Umbilical cord (tissue), 2 donors: ENCODE data around the gene SEC31A. TPM values are rescaled to one million over a fixed set of nuclear protein-coding genes. Genes with fewer than 3 reads are reported as not detected.
A peak's percentile ranks its signal among the peaks of the same experiment; 100 is the strongest.
"Not testable (repeated sequence)": the region's sequence is repeated elsewhere in the genome, so short reads cannot be mapped to it uniquely, and the experiment has no call there.

Source experiments
- DNase-seq: peaks from one replicate; pipeline ENCODE4 v3.0.0-alpha.2; 2015; ENCODE audit warnings: low spot score
- total RNA-seq: library from RNA; depleted of rRNA; stranded (reverse); fragments of >200 nt; gene quantifications from one replicate; pipeline ENCODE4 v1.2.3, GENCODE V29; 2014; ENCODE audit warnings: low replicate concordance; ENCODE audit not compliant: insufficient read depth

Gene SEC31A
- total RNA-seq, 1 donor from 2014 or later = 351 TPM

DNA sequence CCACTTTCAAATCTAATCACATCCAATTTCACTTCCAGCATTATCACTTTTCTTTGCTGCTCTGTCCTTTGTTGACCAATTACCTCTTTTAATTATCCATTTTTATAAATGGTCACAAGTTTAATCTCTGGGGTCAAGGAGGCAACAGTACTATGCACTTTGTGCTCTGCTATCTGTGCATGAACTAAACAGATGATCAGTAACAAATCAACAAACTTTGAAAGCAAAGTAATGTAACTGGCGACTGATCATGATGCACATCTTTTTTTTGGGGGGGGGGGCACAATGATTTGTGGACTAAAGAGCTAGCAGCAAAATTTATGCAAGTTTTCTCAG, 1.5 kb upstream of the SEC31A start:
- no peak for DNase-seq

DNA sequence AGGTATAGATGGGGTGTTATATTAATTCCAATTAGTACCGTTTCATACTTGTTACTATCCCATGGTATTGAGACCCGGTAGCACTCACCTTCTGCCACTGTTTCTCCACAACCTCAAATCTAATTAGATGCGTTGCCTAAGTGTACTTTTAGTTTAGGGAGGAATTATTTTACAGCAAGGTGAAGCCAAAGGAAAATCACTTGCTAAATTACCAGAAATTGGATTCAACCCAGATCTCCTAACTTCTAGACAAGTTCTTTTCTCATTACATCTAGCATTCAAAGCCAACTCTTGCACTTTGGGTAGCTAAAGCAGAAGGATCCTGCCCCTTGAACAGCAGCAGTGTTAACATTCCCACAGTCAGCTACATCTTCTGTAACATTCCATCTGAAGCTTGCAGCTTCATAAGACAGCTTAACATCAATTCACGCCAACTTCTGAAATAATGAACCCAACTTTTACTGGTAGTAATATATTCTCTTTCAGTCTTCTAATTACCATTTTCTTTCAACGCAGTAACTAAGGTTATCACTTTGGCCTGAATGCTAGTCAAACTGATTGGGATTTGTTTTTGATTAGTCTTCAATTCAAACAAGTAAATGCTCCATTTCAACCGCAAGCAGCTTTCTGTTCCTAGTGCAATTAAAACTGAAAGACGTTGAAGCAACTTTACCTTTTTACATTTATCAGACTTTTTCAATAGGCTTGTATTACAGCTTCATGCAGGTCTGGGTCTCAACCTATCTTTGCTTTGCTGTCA, 934 bp upstream of the SEC31A start:
- peak; percentile 26 for DNase-seq

DNA sequence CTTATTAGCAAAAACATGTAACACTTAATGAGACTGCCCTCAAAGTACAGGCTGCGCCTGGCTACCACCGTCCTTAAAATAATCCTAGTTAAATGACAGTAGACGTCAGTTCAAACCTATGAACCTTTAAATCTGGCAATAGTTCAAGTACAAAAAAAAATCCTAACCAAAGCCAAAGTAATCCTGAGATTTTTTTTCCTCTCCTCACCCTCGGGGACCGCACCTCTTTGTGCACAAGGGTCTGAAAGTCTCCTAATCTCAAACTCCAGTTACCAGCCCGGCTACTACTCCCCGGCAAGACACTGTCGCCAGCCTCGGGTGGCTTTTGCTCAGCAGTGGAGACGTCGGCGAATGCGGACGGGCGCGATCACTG, 439 bp downstream of the SEC31A start:
- no peak for DNase-seq

DNA sequence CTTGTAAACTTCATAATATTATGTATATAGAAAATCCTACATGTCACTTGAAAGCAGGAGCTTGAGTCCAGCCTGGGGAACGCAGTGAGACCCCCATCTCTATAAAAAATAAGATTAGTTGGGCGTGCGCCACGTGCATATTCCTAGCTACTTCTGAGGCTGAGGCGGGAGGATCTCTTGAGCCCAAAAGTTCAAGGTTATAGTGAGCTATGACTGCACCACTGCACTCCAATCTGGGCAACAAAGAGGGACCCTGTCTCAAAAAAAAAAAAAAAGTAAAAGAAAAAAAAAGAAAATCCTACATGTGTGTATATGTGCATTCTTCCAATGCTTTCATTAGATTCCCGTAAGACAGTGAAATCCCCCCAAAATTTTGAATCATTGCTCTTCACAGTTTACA, 1.7 kb downstream of the SEC31A start:
- no peak for DNase-seq

DNA sequence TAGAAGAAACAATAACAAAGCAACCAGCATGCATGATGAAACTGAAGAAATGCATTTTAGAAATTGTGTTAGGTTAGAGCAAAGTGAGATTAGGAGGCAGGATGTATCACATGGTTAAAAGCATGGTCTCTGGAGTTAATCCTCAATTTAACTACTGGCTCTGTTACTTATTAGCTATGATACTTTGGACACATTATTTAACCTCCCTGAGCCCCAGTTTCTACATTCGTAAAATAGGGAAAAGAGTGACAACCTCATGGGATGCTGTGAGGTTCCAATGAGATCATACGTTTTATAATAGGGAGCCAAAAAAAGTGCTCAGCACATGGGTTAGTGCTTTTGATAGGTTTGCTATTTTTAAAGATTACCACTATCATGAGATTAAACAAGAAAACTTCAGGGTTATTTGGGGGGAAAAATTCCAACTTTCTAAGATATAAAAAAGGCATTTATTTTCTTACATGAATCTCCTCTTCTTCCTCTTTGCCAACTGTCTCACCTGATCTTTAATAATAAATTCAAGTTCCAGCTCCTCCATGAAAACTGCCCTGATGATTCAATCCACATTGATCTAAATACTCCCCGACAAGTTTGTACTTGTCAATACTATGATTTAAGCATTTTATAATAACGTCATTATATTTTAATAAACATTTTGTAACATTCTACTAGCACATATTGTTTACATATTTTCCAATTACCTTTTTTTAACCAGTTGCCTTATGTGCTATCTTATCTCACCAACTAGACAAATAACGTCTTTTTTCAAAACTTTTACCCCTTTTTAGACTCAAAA, 4.6 kb downstream of the SEC31A start:
- no peak for DNase-seq

DNA sequence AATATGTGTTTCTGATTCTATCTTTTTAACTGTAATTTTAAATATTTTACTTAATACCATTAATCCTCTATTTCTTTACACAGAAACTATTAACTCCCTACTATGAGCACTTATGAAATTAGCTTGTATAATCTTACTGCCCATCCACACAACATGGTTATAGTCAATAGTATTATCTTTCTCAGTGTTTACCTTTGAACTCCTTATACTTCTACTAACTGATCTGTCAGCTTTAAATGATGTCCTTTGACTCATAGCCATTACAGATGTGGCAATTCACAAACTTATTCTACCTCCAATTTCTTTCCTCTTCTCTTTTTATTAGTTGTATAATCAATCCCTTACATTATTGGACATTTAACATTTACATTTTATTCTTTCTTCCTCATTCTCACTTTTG, 5.5 kb downstream of the SEC31A start:
- no peak for DNase-seq

DNA sequence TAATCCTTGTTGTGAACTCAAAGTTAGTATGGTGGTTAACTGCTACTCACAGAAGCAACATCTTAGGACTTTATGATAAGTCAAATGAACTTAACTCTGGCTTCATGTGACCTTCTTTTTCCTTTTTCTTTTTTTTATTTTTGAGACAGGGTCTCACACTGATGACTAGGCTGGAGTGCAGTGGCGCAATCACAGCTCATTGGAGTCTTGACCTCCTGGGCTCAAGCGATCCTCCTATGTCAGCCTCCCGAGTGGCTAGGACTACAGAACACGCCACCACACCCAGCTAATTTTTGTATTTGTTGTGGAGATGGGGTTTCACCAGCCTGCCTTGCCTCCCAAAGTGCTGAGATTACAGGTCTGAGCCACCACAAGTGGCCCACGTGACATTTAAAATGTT, 22.4 kb downstream of the SEC31A start:
- no peak for DNase-seq

DNA sequence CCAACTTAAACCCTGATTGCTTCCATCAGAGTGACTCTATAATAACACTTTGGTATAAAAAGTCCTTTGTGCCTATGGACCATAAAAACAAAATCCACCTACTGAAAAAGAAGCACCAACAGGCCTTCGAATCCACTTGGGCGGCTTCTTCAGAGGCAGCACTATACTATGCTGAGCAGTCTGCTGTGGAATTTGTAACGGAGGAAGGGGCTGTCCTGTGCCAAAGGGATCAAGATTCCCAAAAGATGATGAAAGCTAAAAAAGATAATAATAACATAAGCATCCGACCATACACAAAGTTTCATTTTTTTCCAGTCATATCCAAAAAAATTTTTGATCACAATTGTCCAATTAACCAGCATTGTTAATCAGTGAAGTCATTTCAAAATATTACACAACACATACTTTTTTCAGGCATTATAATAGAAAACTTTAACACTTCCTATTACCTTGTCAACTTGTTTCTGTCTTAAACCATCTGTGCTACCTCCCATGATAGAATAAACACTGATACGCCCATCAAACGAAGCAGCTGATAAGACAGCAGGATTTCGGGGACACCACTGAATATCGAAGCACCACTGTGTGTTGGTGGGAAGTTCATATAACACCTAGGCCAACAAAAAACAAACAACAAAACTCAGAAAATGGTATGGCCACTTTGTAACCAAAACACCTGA, 24.1 kb downstream of the SEC31A start:
- DNase-seq = peak; percentile 18

DNA sequence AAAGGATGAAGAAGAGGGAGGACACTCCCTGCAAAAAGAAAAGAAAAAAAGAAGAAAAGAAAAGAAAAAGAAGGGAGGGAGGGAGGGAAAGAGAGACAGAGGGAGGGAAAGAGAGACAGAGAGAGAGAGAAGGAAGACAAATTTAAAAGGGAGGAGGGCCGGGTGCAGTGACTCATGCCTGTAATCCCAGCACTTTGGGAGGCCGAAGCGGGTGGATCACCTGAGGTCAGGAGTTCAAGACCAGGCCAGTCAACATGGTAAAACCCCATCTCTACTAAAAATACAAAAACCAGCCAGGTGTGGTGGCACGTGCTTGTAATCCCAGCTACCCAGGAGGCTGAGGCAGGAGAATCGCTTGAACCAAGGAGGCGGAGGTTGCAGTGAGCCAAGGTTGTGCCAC, 24.9 kb downstream of the SEC31A start:
- not testable (repeated sequence) for DNase-seq

DNA sequence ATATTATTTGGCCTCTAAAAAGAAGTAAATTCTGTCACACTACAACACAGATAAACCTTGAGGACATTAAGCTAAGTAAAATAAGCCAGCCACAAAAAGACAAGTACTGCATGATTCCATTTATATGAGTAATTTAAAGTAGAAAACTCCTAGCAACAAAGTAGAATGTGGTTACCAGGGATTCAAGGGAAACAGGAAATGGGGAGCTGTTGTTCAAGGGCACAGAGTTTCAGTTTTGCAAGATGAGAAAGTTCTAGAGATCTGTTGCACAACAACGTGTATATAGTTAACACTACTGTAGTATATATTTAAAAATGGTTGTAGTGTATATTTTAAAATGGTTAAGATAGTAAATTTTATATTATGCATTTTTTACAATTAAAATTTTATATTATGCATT, 25.4 kb downstream of the SEC31A start:
- peak; percentile 75 for DNase-seq

DNA sequence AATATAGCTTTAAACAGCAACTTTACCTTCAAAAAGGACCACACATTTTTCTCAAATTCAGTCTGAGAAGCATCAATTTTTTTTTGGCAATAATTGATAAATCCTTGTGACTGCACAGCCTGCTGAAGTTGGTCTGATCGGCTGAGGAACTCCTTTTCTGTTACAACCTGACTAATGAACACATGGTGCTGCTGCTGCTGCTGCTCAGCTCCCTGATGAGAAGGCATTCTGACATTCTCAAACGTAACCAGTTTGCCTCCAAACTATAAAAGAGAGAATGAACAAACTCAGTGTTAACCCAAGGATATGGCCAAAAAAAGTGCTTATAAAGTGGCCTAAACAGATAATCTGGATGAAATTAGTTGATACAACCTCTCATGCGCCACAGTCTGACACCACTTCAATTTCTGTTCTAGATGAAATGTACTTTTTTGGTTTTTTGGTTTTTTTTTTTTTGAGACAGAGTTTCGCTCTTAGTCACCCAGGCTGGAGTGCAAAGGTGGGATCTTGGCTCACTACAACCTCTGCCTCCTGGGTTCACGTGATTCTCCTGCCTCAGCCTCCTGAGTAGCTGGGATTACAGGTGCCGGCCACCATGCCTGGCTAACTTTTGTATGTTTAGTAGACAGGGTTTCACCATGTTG, 26.5 kb downstream of the SEC31A start:
- DNase-seq = no peak

DNA sequence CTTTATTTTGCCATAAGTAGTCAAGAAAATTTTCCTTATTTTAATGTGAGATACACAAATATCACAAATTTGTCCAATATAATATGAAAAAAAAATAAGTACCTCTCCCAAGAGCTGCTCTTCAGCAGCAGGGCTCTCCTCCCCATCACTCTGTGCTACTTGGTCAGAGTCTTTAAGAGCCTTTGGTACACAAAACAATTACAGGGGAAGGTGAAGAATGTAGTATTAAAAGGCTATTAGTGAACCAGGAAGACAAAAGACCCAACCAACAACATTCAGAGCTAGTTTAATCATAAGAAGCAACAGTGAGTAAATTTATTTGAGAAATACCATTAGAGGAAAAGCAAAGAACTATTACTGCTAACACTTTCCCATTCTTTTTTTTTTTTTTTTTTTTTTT, 29.4 kb downstream of the SEC31A start:
- DNase-seq = no peak

DNA sequence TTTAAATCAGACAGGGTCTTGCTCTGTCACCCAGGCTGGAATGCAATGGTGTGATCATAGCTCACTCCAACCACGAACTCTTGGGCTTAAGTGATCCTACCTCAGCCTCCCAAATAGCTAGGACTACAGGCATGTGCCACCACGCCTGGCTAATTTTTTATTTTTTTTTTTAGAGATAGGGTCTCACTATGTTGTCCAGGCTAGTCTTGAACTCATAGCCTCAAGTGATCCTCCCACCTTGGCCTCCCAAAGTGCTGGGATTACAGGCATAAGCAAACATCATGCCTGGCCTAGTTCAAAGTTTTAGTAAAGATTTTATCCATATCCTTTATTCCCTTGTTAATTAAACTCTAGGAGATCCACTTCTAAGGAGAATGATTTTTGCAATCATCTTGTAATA, 30.5 kb downstream of the SEC31A start:
- not testable (repeated sequence) for DNase-seq

DNA sequence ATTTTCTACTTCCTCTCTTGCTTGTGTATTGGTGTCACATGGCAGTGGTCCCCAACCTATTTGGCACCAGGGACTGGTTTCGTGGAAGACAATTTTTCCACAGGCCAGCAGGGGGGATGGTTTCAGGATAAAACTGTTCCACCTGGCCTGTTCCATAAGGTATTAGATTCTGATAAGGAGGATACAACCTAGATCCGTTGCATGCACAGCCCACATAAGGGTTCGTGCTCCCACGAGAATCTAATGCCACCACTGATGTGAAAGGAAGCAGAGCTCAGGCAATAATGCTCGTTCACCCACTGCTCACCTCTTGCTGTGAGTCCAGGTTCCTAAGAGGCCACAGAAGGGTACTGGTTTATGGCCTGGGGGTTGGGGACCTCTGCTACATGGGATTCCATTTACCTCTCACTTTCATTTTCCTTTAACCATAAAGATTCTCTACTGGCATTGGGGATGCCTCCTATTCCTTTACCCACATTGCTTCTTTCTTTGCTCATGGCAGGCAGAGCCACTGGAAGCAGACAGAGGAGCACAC, 38.1 kb downstream of the SEC31A start:
- DNase-seq = no peak

DNA sequence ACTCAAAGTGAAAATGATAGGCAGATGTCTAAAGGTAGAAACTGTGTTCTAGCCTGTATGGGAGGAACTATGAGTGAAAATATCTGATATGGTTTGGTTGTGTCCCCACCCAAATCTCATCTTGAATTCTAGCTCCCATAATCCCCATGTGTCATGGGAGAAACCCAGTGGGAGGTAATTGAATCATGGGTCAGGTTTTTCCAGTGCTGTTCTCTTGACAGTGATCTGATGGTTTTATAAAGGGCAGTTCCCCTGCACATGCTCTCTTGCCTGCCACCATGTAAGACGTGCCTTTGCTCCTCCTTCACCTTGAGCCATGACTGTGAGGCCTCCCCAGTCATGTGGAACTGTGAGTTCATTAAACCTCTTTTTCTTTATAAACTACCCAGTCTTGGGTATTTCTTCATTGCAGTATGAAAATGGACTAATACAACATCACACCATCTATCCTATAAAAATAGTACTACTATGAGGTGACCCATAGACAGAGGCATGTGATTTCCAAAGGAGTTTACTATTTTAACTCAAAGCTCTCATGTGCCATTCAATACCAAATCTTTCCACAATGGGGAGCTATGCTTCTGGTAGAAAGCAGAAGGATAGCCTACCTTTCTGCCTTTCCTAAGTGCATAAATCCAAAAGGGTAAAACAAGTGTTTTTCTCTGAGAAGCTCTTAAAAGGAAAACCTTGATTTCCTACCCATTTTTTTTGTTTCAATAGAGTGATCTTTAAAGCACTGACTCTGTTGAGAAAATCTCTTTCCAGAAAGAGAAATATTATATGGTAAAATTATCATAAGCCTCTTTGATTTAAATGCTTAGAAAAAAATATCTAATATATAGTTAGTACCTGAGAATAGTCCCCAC, 38.8 kb downstream of the SEC31A start:
- no peak for DNase-seq

DNA sequence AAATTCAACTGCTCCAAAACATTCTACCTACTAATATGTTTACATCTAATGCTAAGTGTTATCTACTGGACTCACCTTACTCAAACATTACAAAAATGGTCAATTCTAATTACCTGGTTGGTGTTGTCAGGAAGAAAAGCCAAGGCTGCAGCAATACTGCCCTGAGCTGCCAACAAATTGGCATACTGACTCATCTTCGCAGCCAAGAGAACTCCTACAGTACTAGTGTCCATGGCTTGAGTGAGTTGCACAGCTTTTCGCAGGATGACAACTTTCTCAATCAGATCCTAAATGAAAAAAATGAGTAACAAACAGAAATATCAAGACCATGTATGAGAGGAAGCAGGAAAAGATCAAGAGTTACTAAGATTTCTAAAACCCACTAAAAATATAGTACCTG, 39.6 kb downstream of the SEC31A start:
- no peak for DNase-seq

DNA sequence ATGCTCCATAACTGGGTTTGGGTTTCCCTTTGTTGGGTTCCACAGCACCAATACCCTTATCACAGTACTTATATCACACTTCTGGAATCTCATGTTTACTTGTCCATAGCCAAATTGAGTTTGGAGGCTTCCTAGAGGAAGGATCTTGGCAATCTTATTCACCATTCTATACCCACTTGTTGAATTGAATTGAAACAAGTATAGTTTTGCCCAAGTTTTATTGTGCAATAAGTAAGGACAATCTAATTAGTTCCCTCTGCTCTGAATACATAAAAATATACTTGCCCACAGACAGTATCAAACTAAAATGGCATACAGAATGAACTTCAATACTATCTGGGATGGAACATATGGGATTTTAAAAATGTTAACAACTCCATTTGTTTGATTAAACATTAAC, 40.3 kb downstream of the SEC31A start:
- no peak for DNase-seq

DNA sequence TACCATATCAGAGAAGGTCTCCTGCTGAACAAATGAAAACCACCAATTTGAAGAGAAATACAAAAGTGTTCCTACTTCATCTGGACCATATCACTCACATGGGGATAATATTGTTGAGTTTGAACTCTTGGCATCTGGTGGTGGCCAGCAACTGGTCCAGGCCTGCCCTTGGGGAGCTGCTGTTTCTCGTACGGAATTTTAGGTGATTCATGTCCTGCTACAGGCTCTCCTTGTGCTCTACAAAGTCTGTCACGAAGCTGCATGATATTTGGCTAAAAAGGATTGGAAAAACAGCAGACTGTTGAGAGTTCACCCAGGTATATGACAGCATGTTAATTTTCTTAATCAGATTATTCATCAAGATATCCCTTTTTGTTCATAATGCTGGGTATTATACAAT, 42.2 kb downstream of the SEC31A start:
- DNase-seq = no peak

DNA sequence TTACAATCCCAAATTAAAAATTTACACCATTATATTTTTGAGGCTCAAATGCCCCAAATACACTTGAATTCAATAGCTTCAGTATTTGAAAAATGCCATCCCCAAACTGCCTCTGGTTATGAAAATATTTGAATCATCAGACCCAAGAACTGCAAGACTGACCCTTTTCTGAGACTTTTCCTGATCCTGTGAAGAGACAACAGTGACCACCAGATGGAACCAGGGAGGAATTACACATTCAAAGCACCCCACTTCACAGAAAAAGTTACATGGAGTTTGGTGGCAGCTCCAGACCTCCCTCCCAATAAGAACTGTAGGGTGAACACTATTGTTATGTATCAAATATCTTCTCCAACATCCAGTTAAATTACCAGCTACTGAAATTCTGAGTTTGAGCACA, 48.4 kb downstream of the SEC31A start:
- no peak for DNase-seq

DNA sequence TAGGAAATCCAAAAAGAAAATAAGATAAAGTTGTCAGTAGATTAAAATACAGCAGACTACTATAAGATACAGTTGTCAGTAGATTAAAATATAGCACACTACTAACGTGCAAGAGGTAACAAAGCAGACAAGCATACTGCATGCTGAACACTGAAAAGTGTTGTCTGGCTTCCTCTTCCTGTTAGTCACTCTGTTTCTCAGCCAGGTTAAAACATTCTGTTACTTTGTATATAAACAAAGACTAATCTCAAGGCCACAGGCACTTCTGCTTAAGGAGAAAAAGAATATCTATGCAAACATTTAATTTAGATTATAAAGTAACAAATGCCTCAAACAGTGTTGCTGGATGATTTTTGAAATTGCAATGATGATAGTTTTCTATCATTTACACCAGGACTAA, 51.3 kb downstream of the SEC31A start:
- no peak for DNase-seq

DNA sequence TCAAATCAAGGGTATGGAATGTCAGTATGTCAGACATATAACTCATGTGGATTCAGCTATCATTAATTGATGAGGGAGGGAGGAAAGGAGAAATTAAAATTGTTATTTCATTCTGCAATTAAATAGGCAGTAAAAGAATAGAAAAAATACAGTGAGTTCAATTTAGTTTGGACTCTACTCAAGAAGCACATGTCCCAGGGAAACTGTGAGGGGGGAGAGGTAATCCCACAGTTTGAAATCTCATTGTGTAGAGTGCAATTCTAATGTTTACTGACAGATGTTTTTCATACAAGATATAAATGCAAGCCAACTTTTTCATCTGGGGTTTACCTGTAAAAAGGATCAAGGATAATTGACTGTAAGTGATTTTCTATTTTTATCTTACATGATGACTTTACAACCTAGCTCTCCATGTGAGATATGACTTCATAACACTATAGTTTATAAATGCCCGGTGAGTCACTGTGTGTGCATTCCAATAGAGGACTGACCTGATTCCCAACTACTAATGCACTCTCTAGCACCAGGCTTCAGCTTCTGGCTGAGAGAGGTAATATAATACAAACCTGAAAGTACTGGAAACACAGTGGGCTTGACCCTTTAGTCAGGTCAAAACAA, 57.1 kb downstream of the SEC31A start:
- peak; percentile 40 for DNase-seq
